ENCODE measurements around the gene NACC2.

DNA sequence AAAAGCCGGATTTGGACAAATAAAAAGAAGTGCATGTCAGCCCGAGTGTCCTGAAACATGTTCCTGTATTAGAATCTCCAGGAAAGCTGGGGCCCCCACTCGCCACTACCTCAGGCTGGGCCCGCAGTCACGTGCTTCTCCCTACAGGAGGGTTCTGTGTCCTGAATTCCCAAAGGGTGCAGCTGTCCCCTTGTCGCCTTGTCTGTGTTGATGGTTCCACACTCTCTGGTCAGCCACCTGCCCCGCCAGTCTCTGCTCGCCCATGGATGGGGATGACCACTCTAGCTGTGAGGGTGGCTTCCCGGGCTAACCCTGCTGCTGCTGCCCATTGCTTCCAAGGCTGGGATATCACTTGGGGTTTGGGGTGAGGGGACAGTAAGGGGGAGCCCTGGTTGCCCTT lies 26.7 kb upstream of the NACC2 start:
- TF ChIP-seq, protein P1, sequence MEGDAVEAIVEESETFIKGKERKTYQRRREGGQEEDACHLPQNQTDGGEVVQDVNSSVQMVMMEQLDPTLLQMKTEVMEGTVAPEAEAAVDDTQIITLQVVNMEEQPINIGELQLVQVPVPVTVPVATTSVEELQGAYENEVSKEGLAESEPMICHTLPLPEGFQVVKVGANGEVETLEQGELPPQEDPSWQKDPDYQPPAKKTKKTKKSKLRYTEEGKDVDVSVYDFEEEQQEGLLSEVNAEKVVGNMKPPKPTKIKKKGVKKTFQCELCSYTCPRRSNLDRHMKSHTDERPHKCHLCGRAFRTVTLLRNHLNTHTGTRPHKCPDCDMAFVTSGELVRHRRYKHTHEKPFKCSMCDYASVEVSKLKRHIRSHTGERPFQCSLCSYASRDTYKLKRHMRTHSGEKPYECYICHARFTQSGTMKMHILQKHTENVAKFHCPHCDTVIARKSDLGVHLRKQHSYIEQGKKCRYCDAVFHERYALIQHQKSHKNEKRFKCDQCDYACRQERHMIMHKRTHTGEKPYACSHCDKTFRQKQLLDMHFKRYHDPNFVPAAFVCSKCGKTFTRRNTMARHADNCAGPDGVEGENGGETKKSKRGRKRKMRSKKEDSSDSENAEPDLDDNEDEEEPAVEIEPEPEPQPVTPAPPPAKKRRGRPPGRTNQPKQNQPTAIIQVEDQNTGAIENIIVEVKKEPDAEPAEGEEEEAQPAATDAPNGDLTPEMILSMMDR (IDR thresholded peaks at IDR 0.05) = no peak
- no peak for TF ChIP-seq ZFX (IDR thresholded peaks at IDR 0.05; ENCODE audit: borderline replicate concordance)

Measured in 22Rv1 (cell line).